Neural progenitor cell (in vitro differentiated cells): Measurements from ENCODE around the gene PARD3B. TPM values are rescaled to one million over a fixed set of nuclear protein-coding genes. Genes with fewer than 3 reads are reported as not detected.

Source experiments
- DNase-seq: peaks from one replicate; pipeline ENCODE4 v3.0.0-alpha.2; 2016; ENCODE audit warnings: low spot score
- H2AFZ ChIP-seq: fragments of 200-600 bp; sonication (generic); replicated peaks from 2 replicates; pipeline ENCODE4 v1.6.1; 2016; ENCODE audit warnings: antibody characterized with exemption
- H3F3A ChIP-seq: fragments of 200-600 bp; sonication (generic); 2 replicates; pipeline ENCODE4 v1.6.1; 2016; ENCODE audit warnings: antibody characterized with exemption, low read depth
- H3K27ac ChIP-seq: fragments of 200-600 bp; sonication (generic); 2 replicates; pipeline ENCODE4 v1.5.1; 2016; ENCODE audit warnings: mild to moderate bottlenecking
- H3K27me3 ChIP-seq: fragments of 200-600 bp; sonication (generic); 2 replicates; pipeline ENCODE4 v1.6.1; 2016; ENCODE audit warnings: mild to moderate bottlenecking, moderate library complexity
- H3K36me3 ChIP-seq: fragments of 200-600 bp; sonication (generic); 2 replicates; pipeline ENCODE4 v1.5.1; 2016
- H3K4me1 ChIP-seq: fragments of 200-600 bp; sonication (generic); 2 replicates; pipeline ENCODE4 v1.6.1; 2016; ENCODE audit warnings: mixed run types
- H3K4me2 ChIP-seq: fragments of 200-600 bp; sonication (generic); 2 replicates; pipeline ENCODE4 v1.6.1; 2016
- H3K4me3 ChIP-seq: fragments of 200-600 bp; sonication (generic); 2 replicates; pipeline ENCODE4 v1.5.1; 2016
- H3K79me2 ChIP-seq: fragments of 200-600 bp; sonication (generic); 2 replicates; pipeline ENCODE4 v1.6.1; 2016; ENCODE audit warnings: low read depth
- H3K9ac ChIP-seq: fragments of 200-600 bp; sonication (generic); 2 replicates; pipeline ENCODE4 v1.6.1; 2016
- H3K9me3 ChIP-seq: fragments of 200-600 bp; sonication (generic); 2 replicates; pipeline ENCODE4 v1.5.1; 2016; ENCODE audit warnings: low read depth
- H4K20me1 ChIP-seq: fragments of 200-600 bp; sonication (generic); 2 replicates; pipeline ENCODE4 v1.6.1; 2016; ENCODE audit warnings: low read depth
- H3K27ac Mint-ChIP-seq: 3 replicates; pipeline ENCODE4 v1.8.0; 2021; ENCODE audit warnings: mixed read lengths
- H3K27me3 Mint-ChIP-seq: 2 replicates; pipeline ENCODE4 v1.8.0; 2022; ENCODE audit warnings: low read depth, mild to moderate bottlenecking, inconsistent platforms, moderate library complexity, mixed read lengths; ENCODE audit not compliant: insufficient read depth
- H3K36me3 Mint-ChIP-seq: 3 replicates; pipeline ENCODE4 v1.8.0; 2021; ENCODE audit warnings: mixed read lengths
- H3K4me1 Mint-ChIP-seq: 3 replicates; pipeline ENCODE4 v1.8.0; 2021; ENCODE audit warnings: mixed read lengths
- H3K4me3 Mint-ChIP-seq: 3 replicates; pipeline ENCODE4 v1.8.0; 2021; ENCODE audit warnings: mild to moderate bottlenecking, moderate library complexity, mixed read lengths
- H3K9me3 Mint-ChIP-seq: 3 replicates; pipeline ENCODE4 v1.8.0; 2020; ENCODE audit warnings: mixed read lengths
- EZH2 ChIP-seq: fragments of 200-600 bp; sonication (generic); IDR thresholded peaks from 2 replicates; pipeline ENCODE4 v1.6.1; 2017; ENCODE audit warnings: antibody characterized with exemption, mild to moderate bottlenecking, moderate library complexity
- EZH2phosphoT487 ChIP-seq: fragments of 200-600 bp; sonication (generic); IDR thresholded peaks from 2 replicates; pipeline ENCODE4 v1.6.1; 2017; ENCODE audit warnings: antibody characterized with exemption
- total RNA-seq: library from RNA; depleted of rRNA; stranded (reverse); fragments of >200 nt; gene quantifications from 2 replicates; pipeline ENCODE4 v1.2.3, GENCODE V29; 2015; ENCODE audit warnings: low replicate concordance
- TF ChIP-seq, protein P1 (sequence below): fragments of 200-600 bp; sonication (generic); IDR thresholded peaks from 2 replicates; pipeline ENCODE4 v1.5.1; 2017; ENCODE audit warnings: antibody characterized with exemption, mild to moderate bottlenecking

PARD3B gene
- total RNA-seq, 1 donor from 2014 or later, result 8.4 TPM

DNA sequence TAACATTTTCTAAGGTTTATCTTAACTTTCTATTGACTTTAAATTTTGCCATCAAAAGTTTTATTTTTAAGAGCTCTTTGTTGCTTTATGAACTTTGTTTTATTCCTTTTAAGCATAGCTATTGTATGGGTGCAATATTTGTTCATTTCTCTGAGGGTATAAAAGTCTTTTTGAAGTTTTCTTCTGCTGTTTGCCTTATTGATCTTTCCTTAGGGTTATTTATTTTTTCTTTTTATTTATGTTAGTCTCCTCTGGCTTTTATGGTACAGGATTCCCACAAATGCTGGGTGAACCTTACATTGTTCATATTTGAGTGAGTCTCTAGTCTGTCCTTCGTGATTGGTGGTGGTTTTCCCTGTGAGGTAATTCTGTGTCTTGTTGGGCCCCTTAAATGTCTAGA, 68.4 kb downstream of the PARD3B start:
- H4K20me1 ChIP-seq, result no peaks in the 10 kb centered on the region
- H3F3A ChIP-seq, result no peaks in the 10 kb centered on the region
- H3K9me3 ChIP-seq, result no peaks in the 10 kb centered on the region
- H3K4me1 ChIP-seq, result no peaks in the 10 kb centered on the region
- H3K36me3 ChIP-seq, result no peaks in the 10 kb centered on the region
- H3K9ac ChIP-seq, result no peak overlapping the region
- no peaks in the 10 kb centered on the region for H3K79me2 ChIP-seq
- H3K4me1 Mint-ChIP-seq, result peaks cover 2% of the 10 kb centered on the region
- no peak overlapping the region for H2AFZ ChIP-seq
- no peak overlapping the region for H3K27ac Mint-ChIP-seq
- no peak overlapping the region for H3K4me2 ChIP-seq
- no peak for DNase-seq
- peaks cover 7% of the 10 kb centered on the region for H3K36me3 Mint-ChIP-seq
- TF ChIP-seq, protein P1, sequence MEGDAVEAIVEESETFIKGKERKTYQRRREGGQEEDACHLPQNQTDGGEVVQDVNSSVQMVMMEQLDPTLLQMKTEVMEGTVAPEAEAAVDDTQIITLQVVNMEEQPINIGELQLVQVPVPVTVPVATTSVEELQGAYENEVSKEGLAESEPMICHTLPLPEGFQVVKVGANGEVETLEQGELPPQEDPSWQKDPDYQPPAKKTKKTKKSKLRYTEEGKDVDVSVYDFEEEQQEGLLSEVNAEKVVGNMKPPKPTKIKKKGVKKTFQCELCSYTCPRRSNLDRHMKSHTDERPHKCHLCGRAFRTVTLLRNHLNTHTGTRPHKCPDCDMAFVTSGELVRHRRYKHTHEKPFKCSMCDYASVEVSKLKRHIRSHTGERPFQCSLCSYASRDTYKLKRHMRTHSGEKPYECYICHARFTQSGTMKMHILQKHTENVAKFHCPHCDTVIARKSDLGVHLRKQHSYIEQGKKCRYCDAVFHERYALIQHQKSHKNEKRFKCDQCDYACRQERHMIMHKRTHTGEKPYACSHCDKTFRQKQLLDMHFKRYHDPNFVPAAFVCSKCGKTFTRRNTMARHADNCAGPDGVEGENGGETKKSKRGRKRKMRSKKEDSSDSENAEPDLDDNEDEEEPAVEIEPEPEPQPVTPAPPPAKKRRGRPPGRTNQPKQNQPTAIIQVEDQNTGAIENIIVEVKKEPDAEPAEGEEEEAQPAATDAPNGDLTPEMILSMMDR, result no peak
- TF ChIP-seq EZH2, result no peak
- TF ChIP-seq EZH2phosphoT487, result no peak
- no peak overlapping the region for H3K4me3 ChIP-seq
- H3K27me3 Mint-ChIP-seq, result no peaks in the 10 kb centered on the region
- no peaks in the 10 kb centered on the region for H3K27me3 ChIP-seq
- H3K4me3 Mint-ChIP-seq, result no peak overlapping the region
- H3K27ac ChIP-seq, result no peak overlapping the region
- peaks cover 3% of the 10 kb centered on the region for H3K9me3 Mint-ChIP-seq

DNA sequence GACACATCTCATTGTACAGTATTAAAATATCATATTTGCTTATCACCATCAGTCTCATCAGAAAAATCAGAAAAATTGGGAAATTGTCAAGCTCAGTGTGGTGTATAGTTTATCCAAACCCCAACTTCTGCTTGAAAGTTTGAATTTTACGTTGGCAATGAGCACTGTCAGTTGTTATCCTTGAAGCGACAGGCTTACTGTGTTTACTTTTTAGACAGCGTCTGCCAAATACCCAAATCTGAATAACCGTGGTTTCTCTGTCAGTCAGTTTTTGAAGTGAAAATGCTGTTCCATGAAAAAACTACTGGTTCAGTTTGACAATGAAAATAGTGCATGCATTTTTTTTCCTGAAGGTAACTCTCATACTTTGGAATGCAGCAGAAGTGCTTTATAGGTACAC, 70.2 kb downstream of the PARD3B start:
- no peak overlapping the region for H3K4me3 Mint-ChIP-seq
- H3K4me3 ChIP-seq, result no peak overlapping the region
- no peak overlapping the region for H3K27ac Mint-ChIP-seq
- H3K27me3 ChIP-seq, result no peaks in the 10 kb centered on the region
- H3K4me1 ChIP-seq, result no peaks in the 10 kb centered on the region
- no peak for DNase-seq
- no peak overlapping the region for H3K27ac ChIP-seq
- no peak overlapping the region for H3K9ac ChIP-seq
- peaks cover 3% of the 10 kb centered on the region for H3K9me3 Mint-ChIP-seq
- no peaks in the 10 kb centered on the region for H3K27me3 Mint-ChIP-seq
- peaks cover 7% of the 10 kb centered on the region for H3K36me3 Mint-ChIP-seq
- no peaks in the 10 kb centered on the region for H3K9me3 ChIP-seq
- H3F3A ChIP-seq, result no peaks in the 10 kb centered on the region
- peaks cover 2% of the 10 kb centered on the region for H3K4me1 Mint-ChIP-seq
- no peaks in the 10 kb centered on the region for H4K20me1 ChIP-seq
- no peak overlapping the region for H3K4me2 ChIP-seq
- H3K79me2 ChIP-seq, result no peaks in the 10 kb centered on the region
- TF ChIP-seq EZH2 (no peak), EZH2phosphoT487 (no peak)
- TF ChIP-seq, protein P1, result no peak
- no peaks in the 10 kb centered on the region for H3K36me3 ChIP-seq
- H2AFZ ChIP-seq, result no peak overlapping the region

DNA sequence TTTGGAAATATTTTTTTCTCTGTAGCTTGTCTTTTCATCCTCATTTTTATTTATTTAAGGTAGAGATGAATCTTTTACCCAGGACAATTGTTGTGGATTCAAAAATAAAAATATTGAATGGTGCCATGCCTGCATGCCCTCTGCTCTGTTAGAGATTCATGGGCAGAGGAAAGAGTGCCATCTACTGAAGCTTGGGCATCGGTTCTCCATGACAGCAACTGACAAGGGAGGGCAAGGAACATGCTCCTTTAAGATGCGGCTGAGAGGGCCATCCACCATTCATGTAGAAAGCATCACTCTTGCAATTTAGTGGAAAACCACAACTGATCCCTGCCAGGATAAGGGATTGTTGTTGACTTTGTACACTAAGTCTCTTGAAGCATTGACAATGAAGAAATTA, 79.9 kb downstream of the PARD3B start:
- Mint-ChIP-seq H3K27me3 (no peaks in the 10 kb centered on the region), H3K9me3 (peaks cover 2% of the 10 kb centered on the region), H3K4me1 (no peaks in the 10 kb centered on the region), H3K27ac (no peak overlapping the region), H3K4me3 (no peak overlapping the region), H3K36me3 (no peaks in the 10 kb centered on the region)
- no peaks in the 10 kb centered on the region for H3K27me3 ChIP-seq
- H3K4me3 ChIP-seq, result no peak overlapping the region
- no peaks in the 10 kb centered on the region for H3K79me2 ChIP-seq
- DNase-seq, result peak; percentile 10
- no peak overlapping the region for H2AFZ ChIP-seq
- no peaks in the 10 kb centered on the region for H3K36me3 ChIP-seq
- no peaks in the 10 kb centered on the region for H3K4me1 ChIP-seq
- no peaks in the 10 kb centered on the region for H3F3A ChIP-seq
- no peak overlapping the region for H3K9ac ChIP-seq
- H3K4me2 ChIP-seq, result no peak overlapping the region
- TF ChIP-seq EZH2phosphoT487, result no peak
- no peak for TF ChIP-seq EZH2
- TF ChIP-seq, protein P1, result peak; percentile 17
- no peak overlapping the region for H3K27ac ChIP-seq
- H3K9me3 ChIP-seq, result no peaks in the 10 kb centered on the region
- H4K20me1 ChIP-seq, result no peaks in the 10 kb centered on the region
